ENCODE measurements around the gene CRACR2B.

DNA sequence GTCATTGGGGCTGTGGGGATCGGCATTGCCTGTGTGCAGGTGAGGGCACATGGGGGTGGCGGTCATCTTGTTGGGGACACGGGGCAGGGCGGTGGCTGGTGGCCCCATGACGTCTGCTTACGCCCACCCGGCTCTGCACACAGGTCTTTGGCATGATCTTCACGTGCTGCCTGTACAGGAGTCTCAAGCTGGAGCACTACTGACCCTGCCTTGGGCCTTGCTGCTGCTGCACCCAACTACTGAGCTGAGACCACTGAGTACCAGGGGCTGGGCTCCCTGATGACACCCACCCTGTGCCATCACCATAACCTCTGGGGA lies 10.2 kb downstream of the CRACR2B start:
- TF ChIP-seq, protein P1, sequence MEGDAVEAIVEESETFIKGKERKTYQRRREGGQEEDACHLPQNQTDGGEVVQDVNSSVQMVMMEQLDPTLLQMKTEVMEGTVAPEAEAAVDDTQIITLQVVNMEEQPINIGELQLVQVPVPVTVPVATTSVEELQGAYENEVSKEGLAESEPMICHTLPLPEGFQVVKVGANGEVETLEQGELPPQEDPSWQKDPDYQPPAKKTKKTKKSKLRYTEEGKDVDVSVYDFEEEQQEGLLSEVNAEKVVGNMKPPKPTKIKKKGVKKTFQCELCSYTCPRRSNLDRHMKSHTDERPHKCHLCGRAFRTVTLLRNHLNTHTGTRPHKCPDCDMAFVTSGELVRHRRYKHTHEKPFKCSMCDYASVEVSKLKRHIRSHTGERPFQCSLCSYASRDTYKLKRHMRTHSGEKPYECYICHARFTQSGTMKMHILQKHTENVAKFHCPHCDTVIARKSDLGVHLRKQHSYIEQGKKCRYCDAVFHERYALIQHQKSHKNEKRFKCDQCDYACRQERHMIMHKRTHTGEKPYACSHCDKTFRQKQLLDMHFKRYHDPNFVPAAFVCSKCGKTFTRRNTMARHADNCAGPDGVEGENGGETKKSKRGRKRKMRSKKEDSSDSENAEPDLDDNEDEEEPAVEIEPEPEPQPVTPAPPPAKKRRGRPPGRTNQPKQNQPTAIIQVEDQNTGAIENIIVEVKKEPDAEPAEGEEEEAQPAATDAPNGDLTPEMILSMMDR (IDR thresholded peaks at IDR 0.05) = no peak
- TF ChIP-seq POLR2A (IDR thresholded peaks at IDR 0.05) = no peak

All from heart left ventricle (tissue), 13 donors.